Left forelimb (tissue), 1 donor: Measurements from ENCODE around the gene SLX4IP.
"Not testable (repeated sequence)": the region's sequence is repeated elsewhere in the genome, so short reads cannot be mapped to it uniquely, and the experiment has no call there.

ENCODE experiments used
- DNase-seq: peaks from one replicate; pipeline ENCODE4 v3.0.0-alpha.2; 2018; ENCODE audit warnings: low spot score

The SLX4IP gene

GRCh38 chr20:10603971-10604864 lies 169.1 kb downstream of the SLX4IP start:
- DNase-seq, result no peak

- DNase-seq, result no peak
Observed at GRCh38 chr20:10604865-10605440, 169.8 kb downstream of the SLX4IP start.

- no peak for DNase-seq
Observed at GRCh38 chr20:10605547-10606195, 170.6 kb downstream of the SLX4IP start.

- DNase-seq, result no peak
Observed at GRCh38 chr20:10609276-10609675, 174.2 kb downstream of the SLX4IP start.

- DNase-seq, result no peak
Observed at GRCh38 chr20:10609770-10610169, 174.7 kb downstream of the SLX4IP start.

- DNase-seq, result no peak
Observed at GRCh38 chr20:10610251-10610650, 175.1 kb downstream of the SLX4IP start.

GRCh38 chr20:10611357-10611756 lies 176.3 kb downstream of the SLX4IP start:
- no peak for DNase-seq

GRCh38 chr20:10613426-10613825 lies 178.3 kb downstream of the SLX4IP start:
- not testable (repeated sequence) for DNase-seq

GRCh38 chr20:10613911-10614310 lies 178.8 kb downstream of the SLX4IP start:
- DNase-seq, result no peak

- no peak for DNase-seq
Observed at GRCh38 chr20:10616212-10616611, 181.1 kb downstream of the SLX4IP start.

GRCh38 chr20:10617549-10618133 lies 182.5 kb downstream of the SLX4IP start:
- not testable (repeated sequence) for DNase-seq

GRCh38 chr20:10618611-10619245 lies 183.6 kb downstream of the SLX4IP start:
- no peak for DNase-seq

GRCh38 chr20:10619427-10619826 lies 184.3 kb downstream of the SLX4IP start:
- DNase-seq, result no peak

GRCh38 chr20:10621149-10621548 lies 186.0 kb downstream of the SLX4IP start:
- DNase-seq, result no peak

- no peak for DNase-seq
Observed at GRCh38 chr20:10622657-10623418, 187.7 kb downstream of the SLX4IP start.

- no peak for DNase-seq
Observed at GRCh38 chr20:10625641-10626040, 190.5 kb downstream of the SLX4IP start.

GRCh38 chr20:10626896-10627295 lies 191.8 kb downstream of the SLX4IP start:
- no peak for DNase-seq

GRCh38 chr20:10629946-10630650 lies 195.0 kb downstream of the SLX4IP start:
- DNase-seq, result peak; percentile 57

GRCh38 chr20:10631126-10631525 lies 196.0 kb downstream of the SLX4IP start:
- DNase-seq, result peak; percentile 23

- peak; percentile 56 for DNase-seq
Observed at GRCh38 chr20:10632721-10633509, 197.8 kb downstream of the SLX4IP start.
